GM19324 (cell line): ENCODE results near the gene HERC6.
"Not testable (repeated sequence)": the region's sequence is repeated elsewhere in the genome, so short reads cannot be mapped to it uniquely, and the experiment has no call there.

Experiments
- ATAC-seq: cut with Tn5 transposase; IDR thresholded peaks from one replicate; pipeline ENCODE4 v1.9.1; 2021; ENCODE audit warnings: mild to moderate bottlenecking, moderate library complexity; ENCODE audit not compliant: unreplicated experiment, low FRiP score

Gene HERC6

GRCh38 chr4:88378691-88379559 lies at the start of gene HERC6:
Gene HERC6 (plus strand): TSS chr4:88378852. CDS start chr4:88378922, 70 bp downstream.
- ATAC-seq: peak; percentile 85

DNA sequence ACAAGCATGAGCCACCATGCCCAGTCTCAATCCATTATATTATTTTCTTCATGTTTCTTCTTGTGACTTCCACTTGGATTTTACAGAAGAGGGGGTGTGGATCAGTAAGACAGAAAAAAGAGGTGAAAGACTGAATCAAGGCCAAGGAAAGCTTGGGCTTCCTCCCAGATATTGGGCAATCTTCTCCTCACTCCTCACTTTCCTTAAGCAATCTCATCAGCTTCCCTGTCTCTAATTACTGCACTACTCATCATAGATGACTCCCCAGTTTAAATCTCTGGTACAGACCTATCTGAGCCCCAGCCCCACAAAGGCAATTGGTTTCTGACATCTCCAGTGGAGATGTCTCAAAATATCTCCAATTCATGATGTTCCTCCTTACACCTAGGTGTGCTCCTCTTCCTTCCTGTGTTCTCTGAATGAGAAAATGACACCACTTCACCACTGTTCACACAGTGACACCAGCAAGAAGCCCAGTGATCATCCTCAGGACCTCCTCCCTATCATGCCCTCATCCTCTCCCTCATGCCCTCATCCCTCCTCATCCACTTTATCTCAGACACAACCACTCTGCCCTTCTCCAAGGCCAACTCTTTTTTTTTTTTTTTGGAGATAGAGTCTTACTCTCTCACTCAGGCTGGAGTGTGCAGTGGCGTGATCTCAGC lies 44.8 kb upstream of the HERC6 start:
- ATAC-seq: no peak

DNA sequence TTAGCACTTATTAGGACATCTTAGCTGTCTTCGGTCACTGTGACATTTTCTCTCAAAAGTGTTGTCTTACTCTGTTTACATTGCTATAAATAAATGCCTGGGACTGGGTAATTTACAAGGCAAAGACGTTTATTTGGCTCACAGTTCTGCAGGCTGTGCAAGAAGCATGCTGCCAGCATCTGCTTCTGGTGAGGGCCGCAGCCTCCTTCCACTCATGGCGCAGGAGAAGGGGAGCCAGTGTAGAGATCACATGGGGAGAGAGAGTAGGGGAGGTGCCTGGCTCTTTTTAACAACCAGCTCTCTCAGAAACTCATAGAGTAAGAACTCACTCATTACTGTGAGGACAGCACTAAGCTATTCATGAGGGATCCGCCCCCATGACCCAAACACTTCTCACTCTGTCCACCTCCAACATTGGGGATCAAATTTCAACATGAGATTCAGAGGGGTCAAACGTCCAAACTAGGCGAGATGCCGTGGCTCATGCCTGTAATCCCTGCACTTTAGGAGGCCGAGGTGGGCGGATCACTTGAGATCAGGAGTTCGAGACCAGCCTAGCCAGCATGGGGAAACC lies 43.5 kb upstream of the HERC6 start:
- no peak for ATAC-seq

DNA sequence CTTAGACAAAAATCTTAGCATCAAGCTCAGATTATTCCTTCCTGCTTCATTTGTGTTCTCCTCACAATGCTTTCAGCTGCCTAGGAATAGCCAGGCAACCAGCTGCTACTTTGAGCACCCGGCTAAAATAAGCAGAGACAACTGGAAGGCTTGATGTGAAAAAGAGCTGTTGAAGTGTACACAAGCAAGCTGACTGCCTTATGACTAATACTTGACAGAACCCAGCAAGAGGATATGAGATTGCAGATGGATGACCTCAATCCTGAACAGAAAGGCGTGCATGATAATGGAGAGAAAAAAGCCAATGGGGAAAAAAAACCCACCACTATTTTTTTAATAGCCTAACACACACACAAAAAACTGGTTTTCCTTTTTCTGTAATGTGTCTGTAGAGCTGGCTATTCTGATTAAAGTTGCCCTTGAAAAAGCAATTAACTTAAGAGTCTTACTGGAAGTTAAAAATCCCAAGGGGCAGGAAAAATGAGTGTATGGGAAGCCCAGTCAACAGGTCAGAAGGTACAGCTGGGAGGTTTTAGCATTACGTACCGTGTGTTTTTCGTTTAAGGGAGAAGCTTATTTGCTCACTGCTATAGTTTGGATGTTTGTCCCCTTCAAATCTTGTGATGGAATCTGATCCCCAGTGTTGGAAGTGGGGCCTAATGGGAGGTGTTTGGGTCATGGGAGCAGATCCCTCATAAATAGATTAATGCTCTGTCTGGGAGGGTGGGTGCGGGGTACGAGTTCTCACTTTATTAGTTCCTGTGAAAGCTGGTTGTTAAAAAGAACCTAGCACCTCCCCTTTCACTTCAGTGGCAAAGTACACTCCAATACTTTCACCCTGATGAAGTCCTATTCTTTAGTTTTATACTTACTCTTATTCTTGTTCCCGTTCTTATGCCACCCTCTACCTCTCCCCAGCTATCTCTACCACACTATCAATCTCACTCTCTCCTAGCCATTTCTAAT lies 37.1 kb upstream of the HERC6 start:
- ATAC-seq: no peak

- not testable (repeated sequence) for ATAC-seq
These were observed 31.8 kb upstream of the HERC6 start for GRCh38 chr4:88346902-88347301.

GRCh38 chr4:88348761-88349160 lies 29.9 kb upstream of the HERC6 start:
- not testable (repeated sequence) for ATAC-seq

GRCh38 chr4:88350786-88351185 lies 27.9 kb upstream of the HERC6 start:
- ATAC-seq: no peak

DNA sequence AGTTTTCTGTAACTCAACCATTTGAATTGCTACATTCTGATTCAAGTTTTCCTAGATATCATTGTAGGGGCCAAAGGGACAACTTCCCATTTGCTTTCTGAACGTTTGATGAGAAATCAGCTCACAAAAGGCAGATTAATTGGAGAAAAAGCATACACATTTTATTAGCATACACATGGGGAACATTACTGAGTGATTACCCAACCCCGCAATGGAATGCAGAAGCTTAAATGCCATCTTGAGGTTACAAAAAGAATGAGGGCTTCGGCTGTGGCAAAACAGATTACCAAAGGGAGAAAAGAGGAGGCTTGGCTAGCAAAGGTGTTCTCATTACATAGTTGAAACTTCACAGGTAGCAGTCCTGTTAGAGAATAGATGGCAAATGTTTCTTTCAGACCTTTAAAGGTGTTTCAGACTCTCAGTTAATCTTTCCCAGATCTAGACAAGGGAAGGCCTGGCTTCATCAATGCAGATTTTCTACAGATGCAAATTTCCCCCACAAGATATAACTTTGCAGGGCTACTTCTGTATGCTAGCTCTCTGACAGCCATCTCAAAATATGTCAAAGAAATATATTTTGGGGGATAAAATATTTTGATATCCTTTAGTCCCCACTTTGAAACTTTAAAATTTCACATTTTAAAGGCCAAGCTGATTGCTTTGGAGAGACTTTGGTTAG lies 26.5 kb upstream of the HERC6 start:
- no peak for ATAC-seq

- no peak for ATAC-seq
These were observed 25.3 kb upstream of the HERC6 start for GRCh38 chr4:88353324-88353723.

DNA sequence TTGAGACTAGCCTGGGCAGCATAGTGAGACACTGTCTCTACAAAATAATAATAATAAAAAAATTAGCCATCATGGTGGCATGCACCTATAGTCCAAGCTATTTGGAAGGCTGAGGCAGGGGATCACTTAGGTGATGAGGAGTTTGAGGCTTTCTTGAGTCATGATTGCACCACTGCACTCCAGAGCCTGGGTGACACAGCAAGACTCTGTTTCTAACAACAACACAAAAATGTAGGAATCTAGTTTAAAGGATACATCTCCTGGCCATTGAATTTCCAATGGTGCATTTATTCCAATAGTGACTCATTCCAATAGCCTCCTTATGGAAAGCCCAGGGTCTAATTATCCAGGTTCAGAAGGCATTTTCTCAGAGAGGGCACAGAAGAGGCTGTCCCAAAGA lies 21.9 kb upstream of the HERC6 start:
- ATAC-seq: no peak

DNA sequence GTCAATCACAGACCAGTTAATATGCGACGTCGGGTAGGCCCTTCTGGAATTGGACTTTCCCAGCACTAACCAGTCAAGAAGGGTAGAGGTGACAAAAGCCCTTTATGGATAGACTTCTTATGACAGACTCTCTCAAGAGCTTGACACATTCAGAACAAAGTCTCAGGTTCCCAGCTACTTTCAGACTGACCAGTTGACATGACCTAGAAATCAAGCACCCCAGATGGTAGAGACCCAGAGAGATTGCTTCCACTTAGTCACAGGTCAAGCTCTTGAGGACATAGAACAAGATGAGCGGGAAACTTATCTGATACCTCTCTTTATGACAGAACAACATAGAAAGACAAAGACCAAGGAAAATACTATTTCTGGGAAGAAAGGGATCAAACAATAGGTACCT lies 21.4 kb upstream of the HERC6 start:
- no peak for ATAC-seq

- ATAC-seq: no peak
These were observed 19.1 kb upstream of the HERC6 start for GRCh38 chr4:88359558-88359957.

DNA sequence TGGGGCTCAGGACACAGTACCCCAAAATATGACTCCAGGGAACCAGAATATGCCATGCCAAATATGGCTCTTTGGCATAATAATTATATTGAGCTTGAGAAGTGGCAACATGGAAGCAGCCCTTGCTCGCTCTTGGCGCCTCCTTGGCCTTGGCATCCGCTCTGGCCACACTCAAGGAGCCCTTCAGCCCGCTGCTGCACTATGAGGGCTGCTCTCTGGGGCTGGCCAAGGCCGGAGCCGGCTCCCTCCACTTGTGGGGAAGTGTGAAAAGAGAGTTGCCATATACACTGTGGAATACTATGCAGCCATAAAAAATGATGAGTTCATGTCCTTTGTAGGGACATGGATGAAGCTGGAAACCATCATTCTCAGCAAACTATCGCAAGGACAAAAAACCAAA lies 18.4 kb upstream of the HERC6 start:
- no peak for ATAC-seq

GRCh38 chr4:88360791-88361190 lies 17.9 kb upstream of the HERC6 start:
- ATAC-seq: no peak

- not testable (repeated sequence) for ATAC-seq
These were observed 17.4 kb upstream of the HERC6 start for GRCh38 chr4:88361217-88361773.

DNA sequence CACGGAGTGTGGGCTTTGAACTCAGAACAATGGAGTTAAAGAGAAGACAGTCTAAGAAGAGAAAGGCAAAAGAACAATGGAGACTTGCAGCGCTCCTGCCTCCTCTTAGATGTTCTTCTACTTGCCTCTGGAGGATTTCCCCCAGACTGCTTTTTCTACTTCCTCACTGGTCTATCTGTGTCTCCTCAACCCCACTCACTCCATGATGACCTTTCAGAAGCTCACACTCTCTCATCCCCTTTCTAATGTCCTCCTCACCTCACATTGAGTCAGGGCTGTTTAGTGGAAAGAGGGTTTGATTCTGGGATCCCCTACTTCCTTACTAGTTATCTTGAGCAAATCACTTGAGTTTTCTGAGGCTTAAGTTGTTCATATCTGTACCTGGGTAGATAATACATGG lies 12.2 kb upstream of the HERC6 start:
- ATAC-seq: no peak

GRCh38 chr4:88367826-88368225 lies 10.8 kb upstream of the HERC6 start:
- no peak for ATAC-seq

DNA sequence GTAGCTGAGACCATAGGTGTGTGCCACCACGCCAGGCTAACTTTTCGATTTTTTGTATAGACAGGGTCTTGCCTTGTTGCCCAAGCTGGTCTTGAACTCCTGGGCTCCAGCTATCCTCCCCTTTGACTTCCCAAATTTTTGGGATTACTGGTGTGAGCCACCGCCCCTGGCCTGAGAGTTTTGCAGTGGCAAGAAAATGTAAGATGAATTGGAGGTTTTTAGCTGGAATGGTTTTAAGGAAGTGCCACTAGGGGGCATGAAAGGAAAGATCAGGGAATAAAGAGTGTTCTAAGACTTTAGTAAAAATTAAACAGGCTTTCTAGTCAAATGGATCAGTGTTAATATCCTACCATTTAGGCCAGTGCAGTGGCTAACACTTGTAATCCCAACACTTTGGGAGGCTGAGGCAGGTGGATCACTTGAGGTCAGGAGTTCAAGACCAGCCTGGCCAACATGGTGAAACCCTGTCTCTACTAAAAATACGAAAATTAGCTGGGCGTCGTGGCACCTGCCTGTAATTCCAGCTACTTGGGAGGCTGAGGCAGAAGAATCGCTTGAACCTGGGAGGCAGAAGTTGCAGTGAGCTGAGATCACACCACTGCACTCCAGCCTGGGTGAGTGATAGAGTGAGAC lies 9.4 kb upstream of the HERC6 start:
- ATAC-seq: not testable (repeated sequence)

GRCh38 chr4:88381123-88381522 lies 2.5 kb downstream of the HERC6 start:
- no peak for ATAC-seq
